ENCODE data around the gene GGTA1. TPM values are rescaled to one million over a fixed set of nuclear protein-coding genes. Genes with fewer than 3 reads are reported as not detected.

The GGTA1 gene
- total and polyA plus RNA-seq, 2 experiments from 2014 or later, result 0.16 TPM; not detected in 1

- TF ChIP-seq ETS1 (IDR thresholded peaks at IDR 0.05), result no peak
- TF ChIP-seq ZNF331 (CRISPR knock-in tag; IDR thresholded peaks at IDR 0.05; ENCODE audit: low read depth), result no peak
- no peak for TF ChIP-seq CREB1 (CRISPR knock-in tag; IDR thresholded peaks at IDR 0.05; ENCODE audit: low read depth)
- no peak for TF ChIP-seq EZH2 (IDR thresholded peaks at IDR 0.05; ENCODE audit: low read depth, unreplicated experiment)
- no peak for TF ChIP-seq NANOG (IDR thresholded peaks at IDR 0.05; ENCODE audit: borderline replicate concordance)
These were observed 33.2 kb upstream of the GGTA1 start (continued) for GRCh38 chr9:121532881-121533280.

- Mint-ChIP-seq H3K4me1 (no peaks in the 10 kb centered on the region), H3K4me3 (no peak overlapping the region), H3K9me3 (0 out of 3 replicates have a peak, but pooled peaks cover 2% of the 10 kb centered on the region), H3K27ac (no peak overlapping the region), H3K27me3 (ENCODE audit: insufficient read depth, low read depth, poor library complexity) (peaks cover 6% of the 10 kb centered on the region), H3K36me3 (ENCODE audit: low read depth) (no peaks in the 10 kb centered on the region)
- H3K4me2 ChIP-seq, result no peak overlapping the region
- no peaks in the 10 kb centered on the region for H3K4me1 ChIP-seq (ENCODE audit: insufficient read depth)
- H3K27me3 ChIP-seq (ENCODE audit: insufficient read depth), result no peaks in the 10 kb centered on the region
- no peaks in the 10 kb centered on the region for H3F3A ChIP-seq (replicated peaks; ENCODE audit: low read depth)
- no peak overlapping the region for H2AFZ ChIP-seq
- TF ChIP-seq JUNB (IDR thresholded peaks at IDR 0.05; ENCODE audit: unreplicated experiment) (no peak), ETS1 (IDR thresholded peaks at IDR 0.05) (no peak), EZH2 (IDR thresholded peaks at IDR 0.05; ENCODE audit: low read depth, unreplicated experiment) (no peak), ZNF114 (CRISPR knock-in tag; IDR thresholded peaks at IDR 0.05) (no peak)
- no peak overlapping the region for H3K27ac ChIP-seq (ENCODE audit: low read depth)
- no peaks in the 10 kb centered on the region; the same call in 1 of the 2 replicates for H3K36me3 ChIP-seq (ENCODE audit: insufficient read depth)
- DNase-seq (ENCODE audit: low spot score), result no peak
- H3K9me2 ChIP-seq (ENCODE audit: insufficient read depth), result no peaks in the 10 kb centered on the region
- ATAC-seq, result no peak
- no peak overlapping the region for H3K4me3 ChIP-seq
- no peaks in the 10 kb centered on the region for H4K20me1 ChIP-seq (replicated peaks; ENCODE audit: insufficient read depth)
- no peaks in the 10 kb centered on the region for H3K79me2 ChIP-seq (replicated peaks; ENCODE audit: insufficient read depth)
These were observed 29.8 kb upstream of the GGTA1 start for GRCh38 chr9:121529237-121529987.

- Histone ChIP-seq H3K36me3 (ENCODE audit: insufficient read depth) (no peaks in the 10 kb centered on the region), H2AFZ (no peak overlapping the region), H3K4me1 (ENCODE audit: insufficient read depth) (no peaks in the 10 kb centered on the region), H3K27ac (ENCODE audit: low read depth) (no peak overlapping the region), H4K20me1 (replicated peaks; ENCODE audit: insufficient read depth) (no peaks in the 10 kb centered on the region; the same call in 1 of the 2 replicates), H3K4me2 (no peak overlapping the region), H3K27me3 (ENCODE audit: insufficient read depth) (no peaks in the 10 kb centered on the region), H3K4me3 (no peak overlapping the region), H3K9me2 (ENCODE audit: insufficient read depth) (no peaks in the 10 kb centered on the region), H3F3A (replicated peaks; ENCODE audit: low read depth) (no peaks in the 10 kb centered on the region), H3K79me2 (replicated peaks; ENCODE audit: insufficient read depth) (no peaks in the 10 kb centered on the region)
- DNase-seq (ENCODE audit: low spot score) (no peak), ATAC-seq (no peak)
- Mint-ChIP-seq H3K27ac (no peak overlapping the region), H3K4me3 (no peak overlapping the region), H3K36me3 (ENCODE audit: low read depth) (no peaks in the 10 kb centered on the region), H3K4me1 (no peaks in the 10 kb centered on the region), H3K9me3 (peaks cover 4% of the 10 kb centered on the region; the same call in 1 of the 3 replicates), H3K27me3 (ENCODE audit: insufficient read depth, low read depth, poor library complexity) (peaks cover 6% of the 10 kb centered on the region)
- no peak for TF ChIP-seq ETS1 (IDR thresholded peaks at IDR 0.05)
- no peak for TF ChIP-seq EZH2phosphoT487 (IDR thresholded peaks at IDR 0.05; ENCODE audit: unreplicated experiment)
- TF ChIP-seq CTCF (conservative IDR thresholded peaks at IDR 0.05; ENCODE audit: low read depth in 2 of 2), result no peak
- no peak for TF ChIP-seq POLR2AphosphoS5 (IDR thresholded peaks at IDR 0.05; ENCODE audit: low read depth)
These were observed 29.0 kb upstream of the GGTA1 start for GRCh38 chr9:121528642-121529041.

Measured in GM23338 (cell line).